GM06990 (cell line): ENCODE measurements around the gene CLEC4G.
A peak's percentile ranks its signal among the peaks of the same experiment; 100 is the strongest.

Source experiments
- DNase-seq: peaks from one replicate; pipeline ENCODE4 v3.0.0-alpha.2; 2011; ENCODE audit not compliant: insufficient read length; ENCODE audit errors: extremely low read depth
- H3K27me3 ChIP-seq: replicated peaks from 2 replicates; pipeline ENCODE4 v1.6.0; 2011; ENCODE audit warnings: low read length; ENCODE audit not compliant: control insufficient read depth, insufficient read depth
- H3K36me3 ChIP-seq: 2 replicates; pipeline ENCODE4 v1.5.1; 2011; ENCODE audit warnings: low read length; ENCODE audit not compliant: control insufficient read depth, insufficient read depth
- H3K4me3 ChIP-seq: replicated peaks from 2 replicates; pipeline ENCODE4 v1.5.1; 2011; ENCODE audit warnings: low read depth, mild to moderate bottlenecking, control low read depth, low read length
- CTCF ChIP-seq: IDR thresholded peaks from 2 replicates; pipeline ENCODE4 v1.5.1; 2011; ENCODE audit warnings: low read length, control low read depth, mild to moderate bottlenecking, inconsistent platforms; ENCODE audit not compliant: insufficient read depth, poor library complexity, severe bottlenecking

Gene CLEC4G

GRCh38 chr19:7687177-7687576 is 44.7 kb downstream of the CLEC4G start:
- H3K4me3 ChIP-seq = no peak overlapping the region
- no peak for TF ChIP-seq CTCF
- H3K36me3 ChIP-seq = peaks cover 35% of the 10 kb centered on the region
- no peaks in the 10 kb centered on the region for H3K27me3 ChIP-seq
- DNase-seq = no peak

GRCh38 chr19:7685546-7686445 is 46.1 kb downstream of the CLEC4G start:
- TF ChIP-seq CTCF = no peak
- no peak overlapping the region for H3K4me3 ChIP-seq
- DNase-seq = no peak
- peaks cover 28% of the 10 kb centered on the region for H3K36me3 ChIP-seq
- no peaks in the 10 kb centered on the region for H3K27me3 ChIP-seq

- TF ChIP-seq CTCF = no peak
- H3K36me3 ChIP-seq = peaks cover 8% of the 10 kb centered on the region
- peak overlapping the region; percentile 94 for H3K4me3 ChIP-seq
- no peak for DNase-seq
- H3K27me3 ChIP-seq = no peaks in the 10 kb centered on the region
These were observed 49.6 kb downstream of the CLEC4G start for GRCh38 chr19:7682175-7682855.

GRCh38 chr19:7681340-7682174 is 50.4 kb downstream of the CLEC4G start:
- peak overlapping the region; percentile 94 for H3K4me3 ChIP-seq
- TF ChIP-seq CTCF = peak; percentile 75
- peak; percentile 76 for DNase-seq
- H3K27me3 ChIP-seq = no peaks in the 10 kb centered on the region
- peaks cover 8% of the 10 kb centered on the region for H3K36me3 ChIP-seq

GRCh38 chr19:7680606-7681339 is 51.1 kb downstream of the CLEC4G start, which contains the start of gene TRAPPC5:
TRAPPC5 (plus strand) TSS chr19:7680833; CDS start chr19:7682254, 1,421 bp downstream.
- H3K4me3 ChIP-seq = peak within 1 kb of the TSS; percentile 94
- H3K36me3 ChIP-seq = peaks cover 8% of the 10 kb centered on the region
- H3K27me3 ChIP-seq = no peaks in the 10 kb centered on the region
- TF ChIP-seq CTCF = peak; percentile 33
- DNase-seq = peak; percentile 87
